Suppressor macrophage (primary cell): ENCODE measurements around the gene KDM4B.
A peak's percentile ranks its signal among the peaks of the same experiment; 100 is the strongest.

Source experiments
- DNase-seq, 4 experiments: peaks; one replicate each; pipeline ENCODE4 v3.0.0-alpha.2; 2020 to 2022

Gene KDM4B

GRCh38 chr19:5013761-5014160 lies 44.8 kb downstream of the KDM4B start:
- no peak for DNase-seq

GRCh38 chr19:5014941-5015340 lies 46.0 kb downstream of the KDM4B start:
- no peak for DNase-seq

DNA sequence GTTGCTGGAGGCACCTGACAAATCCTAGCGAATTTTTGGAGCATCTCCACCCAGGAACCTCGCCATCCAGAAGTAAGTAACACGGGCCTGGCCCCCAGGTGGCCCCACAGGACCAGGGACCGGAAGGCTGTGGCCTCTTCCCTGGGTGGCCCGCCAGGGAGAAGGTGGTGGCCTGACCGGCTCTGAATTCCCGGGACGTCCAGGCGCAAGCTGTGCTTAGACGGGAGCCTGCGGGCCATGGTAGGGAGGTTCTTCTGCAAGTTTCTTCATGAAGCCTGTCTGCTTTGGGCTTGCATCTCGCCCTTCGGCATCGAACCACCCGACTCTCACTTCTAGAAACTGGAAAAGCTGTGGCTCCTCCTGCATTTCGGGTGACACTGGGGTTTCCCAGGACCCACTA lies 47.4 kb downstream of the KDM4B start:
- no peak for DNase-seq

DNA sequence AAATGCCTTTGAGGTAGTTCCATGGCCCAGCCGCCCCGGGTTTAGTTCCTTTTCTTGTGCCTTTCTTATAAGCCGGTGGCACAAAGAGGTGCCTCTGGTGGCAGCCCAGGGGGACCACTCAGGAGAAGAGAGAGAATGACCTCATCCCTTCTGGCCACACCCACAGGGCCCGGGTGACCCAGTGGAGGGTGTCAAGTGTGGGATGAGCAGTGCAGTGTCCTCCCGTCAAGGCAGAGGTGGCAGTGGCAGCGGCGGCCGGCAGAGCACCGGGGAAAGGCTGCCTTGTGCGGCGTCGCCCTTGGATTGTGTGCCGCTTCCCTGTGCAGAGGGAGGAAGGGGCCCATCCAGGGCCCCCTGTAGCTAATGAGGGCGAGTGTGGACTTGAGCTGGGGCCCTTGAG lies 47.9 kb downstream of the KDM4B start:
- DNase-seq: no peak

- no peak for DNase-seq
Measured at GRCh38 chr19:5017235-5017634, 48.3 kb downstream of the KDM4B start.

DNA sequence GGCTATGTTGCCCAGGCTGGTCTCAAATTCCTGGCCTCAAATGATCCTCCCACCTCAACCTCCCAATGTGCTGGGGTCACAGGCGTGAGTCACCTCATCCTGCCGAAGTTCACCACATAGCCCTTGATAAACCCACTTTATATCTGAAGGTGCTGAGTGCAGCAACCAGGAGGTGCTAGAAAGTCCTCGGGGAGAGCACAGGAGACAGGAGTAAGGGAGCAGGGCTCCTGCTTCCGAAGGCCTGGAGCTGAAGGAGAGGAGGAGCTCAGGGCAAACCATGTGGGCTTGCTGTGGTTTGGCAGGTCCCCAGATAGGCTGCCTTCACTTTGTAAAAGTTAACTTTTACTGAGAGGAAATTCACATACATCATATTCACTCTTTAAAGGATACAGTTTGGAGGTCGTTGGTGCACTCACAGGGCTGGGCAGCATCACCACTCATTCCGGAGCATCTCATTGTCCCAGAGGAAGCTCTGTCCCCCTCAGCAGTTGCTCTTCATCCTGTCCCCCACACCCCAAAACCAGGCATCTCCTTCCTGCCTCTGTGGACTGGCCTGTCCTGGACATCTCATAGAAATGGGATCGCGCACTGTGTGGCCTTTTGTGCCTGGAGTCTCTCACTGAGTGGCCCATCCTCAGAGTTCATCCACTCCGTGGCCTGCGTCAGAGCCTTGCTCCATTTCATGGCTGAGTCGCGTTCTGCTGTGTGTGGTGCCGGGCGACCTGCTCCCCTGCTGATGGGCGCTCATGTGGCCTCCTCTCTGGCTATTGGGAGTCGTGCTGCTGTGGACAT lies 49.5 kb downstream of the KDM4B start:
- DNase-seq: peak in 1 of 4 experiments; percentile 13

DNA sequence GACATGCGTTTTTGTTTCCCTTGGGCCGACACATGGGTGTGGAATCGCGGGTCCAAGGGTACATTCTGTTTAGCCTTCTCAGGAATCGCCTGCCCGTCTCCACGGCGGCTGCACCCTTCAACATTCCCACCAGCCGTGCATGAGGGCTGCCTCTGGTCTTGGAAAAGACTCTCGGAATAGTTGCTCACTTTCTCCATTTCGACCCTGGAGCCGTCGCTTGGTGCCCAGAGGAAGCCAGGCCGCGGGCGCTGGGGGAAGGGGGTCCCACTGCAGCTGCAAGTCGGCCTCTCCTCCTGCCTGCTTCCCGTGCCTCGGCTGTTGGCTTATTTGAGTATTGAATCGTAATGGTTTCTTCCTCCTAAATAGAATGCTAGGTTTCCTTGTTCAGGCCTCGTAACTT lies 51.5 kb downstream of the KDM4B start:
- DNase-seq: no peak

DNA sequence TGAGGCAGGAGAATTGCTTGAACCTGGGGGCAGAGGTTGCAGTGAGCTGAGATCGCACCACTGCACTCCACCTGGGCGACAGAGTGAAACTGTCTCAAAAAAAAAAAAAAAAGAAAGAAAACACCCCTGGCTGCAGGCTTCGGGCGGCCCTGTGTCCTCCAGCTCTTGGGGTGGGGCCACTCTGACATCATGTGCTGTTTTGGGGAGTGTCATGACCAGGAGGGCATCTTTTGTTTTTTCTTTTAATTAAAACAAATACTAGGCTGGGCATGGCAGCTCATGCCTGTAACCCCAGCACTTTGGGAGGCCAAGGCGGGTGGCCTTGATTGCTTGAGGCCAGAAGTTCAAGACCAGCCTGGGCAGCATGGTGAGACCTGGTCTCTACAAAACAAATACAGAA lies 52.1 kb downstream of the KDM4B start:
- DNase-seq: no peak

- DNase-seq: no peak
Measured at GRCh38 chr19:5022066-5022860, 53.4 kb downstream of the KDM4B start.

- no peak for DNase-seq
Measured at GRCh38 chr19:5023128-5023571, 54.2 kb downstream of the KDM4B start.

GRCh38 chr19:5024282-5024681 lies 55.4 kb downstream of the KDM4B start:
- no peak for DNase-seq

DNA sequence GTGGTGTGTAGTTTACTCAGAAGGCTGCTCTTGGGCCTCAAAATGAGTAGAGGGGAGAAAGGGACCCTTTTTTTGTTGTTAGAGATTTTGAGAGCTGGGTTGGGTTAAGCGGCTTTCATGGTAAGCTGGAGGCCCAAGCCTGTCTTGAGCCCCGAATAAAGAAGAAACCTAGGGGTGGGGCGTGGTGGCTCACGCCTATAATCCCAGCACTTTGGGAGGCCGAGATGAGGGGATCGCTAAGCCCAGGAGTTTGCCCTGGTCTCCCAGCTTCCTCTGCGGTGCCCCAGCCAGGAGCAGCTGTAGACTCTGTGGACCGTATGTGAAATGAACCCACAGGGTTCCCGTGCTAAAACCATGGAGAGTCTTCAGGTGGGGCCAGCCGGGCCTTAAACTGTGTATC lies 56.1 kb downstream of the KDM4B start:
- DNase-seq: no peak

GRCh38 chr19:5026706-5027273 lies 57.9 kb downstream of the KDM4B start:
- DNase-seq: no peak

GRCh38 chr19:5028229-5028886 lies 59.4 kb downstream of the KDM4B start:
- no peak for DNase-seq

- peak; percentile 75 to 86 (median 78) for DNase-seq
Measured at GRCh38 chr19:5029596-5029995, 60.7 kb downstream of the KDM4B start.

- no peak for DNase-seq
Measured at GRCh38 chr19:5030136-5030820, 61.4 kb downstream of the KDM4B start.

DNA sequence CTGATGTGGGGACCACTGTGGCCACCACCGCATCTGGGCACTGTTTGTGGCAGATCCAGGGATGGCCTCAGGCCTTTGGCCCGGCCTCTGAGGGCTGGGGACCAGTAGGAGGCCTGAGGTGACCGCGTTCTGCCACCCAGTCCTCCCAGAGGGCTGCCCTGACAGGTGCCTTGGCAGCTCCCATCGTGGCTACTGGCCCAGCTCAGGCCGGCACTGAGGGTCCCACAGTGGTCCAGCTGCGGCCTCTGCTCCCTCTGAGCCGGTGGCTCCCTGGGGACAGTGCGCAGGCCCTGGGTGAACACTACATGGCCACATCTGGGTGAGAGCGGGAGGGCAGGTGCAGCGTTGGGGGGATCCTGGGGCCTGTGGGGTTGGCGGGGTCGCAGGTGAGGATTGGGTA lies 61.9 kb downstream of the KDM4B start:
- no peak for DNase-seq

GRCh38 chr19:5031231-5032100 lies 62.6 kb downstream of the KDM4B start:
- DNase-seq: peak; percentile 78 to 88 (median 87)

DNA sequence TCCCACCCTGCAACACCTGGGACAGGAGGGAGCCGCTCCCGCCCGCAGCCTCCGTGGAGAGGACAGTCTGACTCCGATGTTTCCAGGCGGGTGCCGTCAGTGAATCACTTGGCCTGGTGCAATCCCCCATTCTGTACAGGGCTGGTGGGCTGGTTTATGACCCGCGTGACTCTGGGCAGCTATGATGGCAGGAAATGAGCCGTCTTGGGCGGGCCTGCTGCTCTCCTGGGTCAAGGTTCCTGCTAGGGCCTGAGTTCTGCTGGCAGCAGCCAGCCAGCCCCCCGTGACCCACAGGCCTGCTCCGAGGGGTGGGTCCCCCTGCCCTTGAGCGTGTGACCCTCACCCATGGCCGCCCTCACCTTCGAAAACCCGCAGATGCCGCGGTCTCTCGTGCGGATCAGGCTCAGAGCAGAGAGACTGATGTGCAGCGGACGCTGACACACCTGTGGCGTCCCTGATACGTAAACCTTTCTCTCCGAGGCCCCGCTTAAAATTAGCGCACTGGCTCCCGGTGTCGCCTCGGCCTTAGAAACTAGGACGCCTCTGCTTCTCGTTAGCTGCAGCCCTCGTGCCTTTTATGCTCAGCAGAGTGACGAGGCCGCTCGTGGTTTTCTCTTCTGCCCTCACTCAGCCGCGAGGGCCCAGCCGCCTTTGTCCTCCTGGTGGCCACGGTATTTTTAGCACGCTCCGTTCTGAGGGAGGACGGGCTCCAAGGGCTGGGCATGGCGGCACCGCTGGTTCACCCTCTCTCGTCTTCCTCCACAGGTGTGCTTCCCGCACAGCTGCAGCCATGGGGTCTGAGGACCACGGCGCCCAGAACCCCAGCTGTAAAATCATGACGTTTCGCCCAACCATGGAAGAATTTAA lies 63.4 kb downstream of the KDM4B start:
- DNase-seq: no peak

DNA sequence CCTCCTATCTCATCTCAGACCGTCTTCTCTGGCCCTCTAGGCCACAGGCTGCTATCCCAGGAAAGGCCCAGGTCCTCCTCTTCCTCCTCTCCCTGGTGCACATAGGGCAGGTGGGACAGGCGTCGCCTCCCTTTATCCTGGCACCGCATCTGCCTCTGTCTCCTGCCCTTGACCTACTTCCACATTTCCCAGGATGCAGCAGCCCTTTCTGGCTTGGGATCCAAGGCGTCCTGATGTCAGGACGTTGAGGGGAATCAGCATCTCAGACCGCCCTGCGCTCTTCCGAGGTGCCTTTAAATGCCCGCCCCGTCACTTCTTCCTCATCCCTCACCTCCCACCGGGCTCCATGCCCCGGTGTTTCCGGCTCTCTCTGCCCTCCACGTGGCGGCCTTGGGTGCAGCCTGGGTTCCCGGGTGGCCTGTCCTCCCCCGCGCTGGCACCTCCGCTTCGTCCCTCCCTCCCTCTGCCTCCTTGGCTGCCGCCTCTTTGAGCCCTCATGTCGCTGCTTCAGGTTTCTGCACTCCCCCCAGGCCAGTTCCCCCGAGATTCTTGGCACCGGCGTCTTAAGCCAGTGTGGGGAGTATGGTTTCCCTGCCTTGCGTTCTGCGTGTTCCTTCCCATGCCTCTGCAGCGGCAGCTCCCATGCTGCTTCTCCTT lies 66.3 kb downstream of the KDM4B start:
- no peak for DNase-seq
